HCT116 (cell line): ENCODE measurements around the gene XRCC3. TPM values are rescaled to one million over a fixed set of nuclear protein-coding genes. Genes with fewer than 3 reads are reported as not detected.

ENCODE experiments used
- ATAC-seq: fragments of 200-7000 bp; cut with Tn5 transposase; 2 replicates; pipeline ENCODE4 v1.9.1; 2020; ENCODE audit warnings: mild to moderate bottlenecking, moderate library complexity
- BruUV-seq: library from RNA; stranded (reverse); fragments of 400-500 nt; replicated peaks from 2 replicates; lab custom pipeline; 2021; lab: Mats Ljungman, UMichigan
- CTCF ChIA-PET: fragments of 300-600 bp; sonication (Branson Sonifier 250); formaldehyde crosslinking; loops from one replicate; lab custom pipeline; 2021; ENCODE audit warnings: antibody characterized with exemption; lab: Charles Lee
- POLR2A ChIA-PET: fragments of 300-600, 350-600 bp; sonication (Branson Sonifier 250); formaldehyde crosslinking; loops from one replicate; lab custom pipeline; 2021; ENCODE audit warnings: antibody characterized with exemption; lab: Charles Lee
- RAD21 ChIA-PET, 2 experiments: fragments of 300-600 bp; sonication (Branson Sonifier 250); formaldehyde crosslinking; loops; one replicate each; lab custom pipeline; 2023; ENCODE audit warnings: low total read pairs in 2 of 2; ENCODE audit not compliant: uncharacterized antibody in 2 of 2, unreplicated experiment in 2 of 2, low non-redundant PET in 1 of 2; lab: Charles Lee
- DNase-seq: peaks from one replicate; pipeline ENCODE4 v3.0.0-alpha.2; 2010; ENCODE audit warnings: low read depth, low spot score
- H2AFZ ChIP-seq: fragments of 200-600 bp; shearing (Covaris generic), sonication (generic); 2 replicates; pipeline ENCODE4 v1.6.1; 2017; ENCODE audit warnings: low read depth, mixed run types, mixed read lengths, antibody characterized with exemption, low read length; ENCODE audit not compliant: poor library complexity, severe bottlenecking
- H3K27ac ChIP-seq: 2 replicates; pipeline ENCODE4 v1.5.1; 2012; ENCODE audit warnings: low read depth, low read length
- H3K27me3 ChIP-seq: fragments of 200-600 bp; sonication (generic); 2 replicates; pipeline ENCODE4 v1.6.1; 2016; ENCODE audit warnings: mixed run types, low read length, mixed read lengths; ENCODE audit not compliant: insufficient read depth
- H3K36me3 ChIP-seq, 2 experiments: fragments of 200-500 bp in 1 of 2; fragments of 200-600 bp in 1 of 2; sonication (Bioruptor generic) in 1 of 2; sonication (generic) in 1 of 2; 2 replicates each; pipeline versions ENCODE4 v1.5.1 to v1.6.1; 2014 to 2016; ENCODE audit warnings: low read length in 2 of 2, inconsistent platforms in 1 of 2, mixed read lengths in 1 of 2, mixed run types in 1 of 2; ENCODE audit not compliant: insufficient read depth in 2 of 2, control insufficient read depth in 1 of 2
- H3K4me1 ChIP-seq, 2 experiments: fragments of 200-600 bp in 1 of 2; sonication (generic) in 1 of 2; 2 replicates each; pipeline versions ENCODE4 v1.5.1 to v1.6.1; 2012 to 2017; ENCODE audit warnings: low read length in 2 of 2, inconsistent platforms in 1 of 2, mild to moderate bottlenecking in 1 of 2, mixed read lengths in 1 of 2, mixed run types in 1 of 2, moderate library complexity in 1 of 2; ENCODE audit not compliant: insufficient read depth in 2 of 2, control insufficient read depth in 1 of 2
- H3K4me2 ChIP-seq: fragments of 200-600 bp; sonication (generic); 2 replicates; pipeline ENCODE4 v1.6.1; 2017; ENCODE audit warnings: mixed run types, low read length, mixed read lengths
- H3K4me3 ChIP-seq, 2 experiments: fragments of 200-600 bp in 1 of 2; sonication (generic) in 1 of 2; replicated peaks in 1 of 2; 2 replicates each; pipeline ENCODE4 v1.5.1; 2011 to 2016; ENCODE audit warnings: low read length in 2 of 2, control low read depth in 1 of 2, low read depth in 1 of 2, mild to moderate bottlenecking in 1 of 2, mixed read lengths in 1 of 2, mixed run types in 1 of 2
- H3K79me2 ChIP-seq: fragments of 200-600 bp; sonication (generic); 2 replicates; pipeline ENCODE4 v1.6.1; 2017; ENCODE audit warnings: mild to moderate bottlenecking, mixed run types, low read length, moderate library complexity, mixed read lengths; ENCODE audit not compliant: insufficient read depth
- H3K9ac ChIP-seq: fragments of 200-600 bp; sonication (generic); 2 replicates; pipeline ENCODE4 v1.6.1; 2016; ENCODE audit warnings: low read length, mixed read lengths
- H3K9me2 ChIP-seq: fragments of 200-600 bp; sonication (generic), shearing (Covaris generic); 2 replicates; pipeline ENCODE4 v1.6.1; 2017; ENCODE audit warnings: mixed run types, mild to moderate bottlenecking, moderate library complexity; ENCODE audit not compliant: insufficient read depth
- H3K9me3 ChIP-seq, 2 experiments: fragments of 200-500 bp in 1 of 2; fragments of 200-600 bp in 1 of 2; sonication (Bioruptor generic) in 1 of 2; sonication (generic) in 1 of 2; 2 replicates each; pipeline ENCODE4 v1.6.1; 2014 to 2017; ENCODE audit warnings: low read length in 2 of 2, mixed read lengths in 2 of 2, inconsistent platforms in 1 of 2, low read depth in 1 of 2, mild to moderate bottlenecking in 1 of 2, mixed run types in 1 of 2, moderate library complexity in 1 of 2; ENCODE audit not compliant: control insufficient read depth in 1 of 2, insufficient read depth in 1 of 2
- H4K20me1 ChIP-seq: fragments of 200-600 bp; sonication (generic), shearing (Covaris generic); 2 replicates; pipeline ENCODE4 v1.6.1; 2017; ENCODE audit warnings: mixed run types, mild to moderate bottlenecking, moderate library complexity; ENCODE audit not compliant: insufficient read depth
- CEBPB ChIP-seq: IDR thresholded peaks from 2 replicates; pipeline ENCODE4 v1.6.1; 2012; ENCODE audit warnings: low read depth
- EZH2 ChIP-seq: fragments of 200-600 bp; sonication (generic); IDR thresholded peaks from 2 replicates; pipeline ENCODE4 v1.6.1; 2017; ENCODE audit warnings: antibody characterized with exemption, mixed run types
- EZH2phosphoT487 ChIP-seq: fragments of 200-600 bp; IDR thresholded peaks from 2 replicates; pipeline ENCODE4 v1.6.1; 2018; ENCODE audit warnings: antibody characterized with exemption, borderline replicate concordance
- POLR2AphosphoS5 ChIP-seq: IDR thresholded peaks from 2 replicates; pipeline ENCODE4 v1.6.1; 2011; ENCODE audit warnings: mild to moderate bottlenecking, low read depth, low read length, moderate library complexity
- RAD21 ChIP-seq: IDR thresholded peaks from 2 replicates; pipeline ENCODE4 v1.6.1; 2012; ENCODE audit warnings: low read depth, mild to moderate bottlenecking
- ZNF274 ChIP-seq: fragments of 200-500 bp; sonication (Bioruptor generic); IDR thresholded peaks from 2 replicates; pipeline ENCODE4 v1.6.1; 2014; ENCODE audit warnings: mild to moderate bottlenecking, low read depth, low read length, inconsistent platforms
- intact Hi-C: fragments of 100-400 bp; cut with micrococcal nuclease; formaldehyde crosslinking; loops from 2 replicates; pipeline ENCODE4 v1.10.0; 2022
- total RNA-seq: library from RNA; stranded (reverse); gene quantifications from one replicate; pipeline ENCODE4 v1.2.1, GENCODE V29; 2021; ENCODE audit not compliant: unreplicated experiment
- TF ChIP-seq, protein P1 (sequence below), 3 experiments: fragments of 200-600 bp in 1 of 3; sonication (generic) in 1 of 3; IDR thresholded peaks in 2 of 3; conservative IDR thresholded peaks in 1 of 3; 2 replicates each; pipeline ENCODE4 v1.5.1; 2012 to 2017; ENCODE audit warnings: low read depth in 2 of 3, low read length in 2 of 3, antibody characterized with exemption in 1 of 3, borderline replicate concordance in 1 of 3, control low read depth in 1 of 3, mild to moderate bottlenecking in 1 of 3, mixed read lengths in 1 of 3, mixed run types in 1 of 3, moderate library complexity in 1 of 3; ENCODE audit not compliant: insufficient read depth in 1 of 3
- TF ChIP-seq, protein P2 (sequence below): IDR thresholded peaks from 2 replicates; pipeline ENCODE4 v1.6.1; 2012
- TF ChIP-seq, protein P3 (sequence below): IDR thresholded peaks from 2 replicates; pipeline ENCODE4 v1.6.1; 2012

Gene XRCC3
- total RNA-seq, 1 experiment from 2014 or later: 48.7 TPM

DNA sequence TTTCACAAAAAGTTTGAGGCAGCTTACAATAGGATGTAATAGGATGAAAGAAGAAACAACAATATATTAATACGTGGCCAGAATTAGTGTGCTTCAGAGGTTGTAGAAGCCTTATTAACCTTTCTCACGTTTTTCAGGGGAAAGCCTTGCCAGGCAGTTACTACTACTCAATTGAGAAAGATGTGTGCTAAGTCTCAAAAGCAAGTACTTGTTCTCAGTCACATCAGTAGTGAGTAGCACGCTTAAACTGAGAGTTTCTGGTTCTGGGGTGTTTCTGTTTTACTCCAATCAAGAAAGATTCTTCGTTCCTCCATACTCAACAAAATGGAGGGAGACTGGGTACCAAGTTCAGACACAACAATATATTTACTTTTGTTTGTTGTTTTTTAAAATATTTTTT lies 47.6 kb downstream of the XRCC3 start:
- intact Hi-C loops: no loop called here
- Histone ChIP-seq H3K4me1 (no peaks in the 10 kb centered on the region), H4K20me1 (no peaks in the 10 kb centered on the region), H3K9me2 (no peaks in the 10 kb centered on the region), H3K27ac (no peak overlapping the region), H3K27me3 (no peaks in the 10 kb centered on the region), H3K9me3 (no peaks in the 10 kb centered on the region), H3K36me3 (peaks cover 24 to 29% of the 10 kb centered on the region in 2 experiments), H3K4me3 (no peak overlapping the region), H2AFZ (no peak overlapping the region), H3K9ac (no peak overlapping the region), H3K4me2 (no peak overlapping the region), H3K79me2 (peaks cover 42% of the 10 kb centered on the region)
- RAD21 ChIA-PET: no interaction called here
- POLR2A ChIA-PET: interaction anchor here (1.1 kb wide), 1 partner anchor 40 kb away, joined by 3 read pairs; no protein-coding TSS in a partner anchor
- no peak for DNase-seq
- TF ChIP-seq CEBPB (no peak), POLR2AphosphoS5 (no peak), EZH2phosphoT487 (no peak), EZH2 (no peak)
- TF ChIP-seq, protein P1, sequence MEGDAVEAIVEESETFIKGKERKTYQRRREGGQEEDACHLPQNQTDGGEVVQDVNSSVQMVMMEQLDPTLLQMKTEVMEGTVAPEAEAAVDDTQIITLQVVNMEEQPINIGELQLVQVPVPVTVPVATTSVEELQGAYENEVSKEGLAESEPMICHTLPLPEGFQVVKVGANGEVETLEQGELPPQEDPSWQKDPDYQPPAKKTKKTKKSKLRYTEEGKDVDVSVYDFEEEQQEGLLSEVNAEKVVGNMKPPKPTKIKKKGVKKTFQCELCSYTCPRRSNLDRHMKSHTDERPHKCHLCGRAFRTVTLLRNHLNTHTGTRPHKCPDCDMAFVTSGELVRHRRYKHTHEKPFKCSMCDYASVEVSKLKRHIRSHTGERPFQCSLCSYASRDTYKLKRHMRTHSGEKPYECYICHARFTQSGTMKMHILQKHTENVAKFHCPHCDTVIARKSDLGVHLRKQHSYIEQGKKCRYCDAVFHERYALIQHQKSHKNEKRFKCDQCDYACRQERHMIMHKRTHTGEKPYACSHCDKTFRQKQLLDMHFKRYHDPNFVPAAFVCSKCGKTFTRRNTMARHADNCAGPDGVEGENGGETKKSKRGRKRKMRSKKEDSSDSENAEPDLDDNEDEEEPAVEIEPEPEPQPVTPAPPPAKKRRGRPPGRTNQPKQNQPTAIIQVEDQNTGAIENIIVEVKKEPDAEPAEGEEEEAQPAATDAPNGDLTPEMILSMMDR (IDR thresholded peaks at IDR 0.05 in 2 of 3, conservative IDR thresholded peaks at IDR 0.05 in 1 of 3; ENCODE audit: borderline replicate concordance in 1 of 3, insufficient read depth in 1 of 3, low read depth in 2 of 3, low read length in 2 of 3): no peak
- TF ChIP-seq, protein P2, sequence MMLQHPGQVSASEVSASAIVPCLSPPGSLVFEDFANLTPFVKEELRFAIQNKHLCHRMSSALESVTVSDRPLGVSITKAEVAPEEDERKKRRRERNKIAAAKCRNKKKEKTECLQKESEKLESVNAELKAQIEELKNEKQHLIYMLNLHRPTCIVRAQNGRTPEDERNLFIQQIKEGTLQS: no peak
- TF ChIP-seq, protein P3, sequence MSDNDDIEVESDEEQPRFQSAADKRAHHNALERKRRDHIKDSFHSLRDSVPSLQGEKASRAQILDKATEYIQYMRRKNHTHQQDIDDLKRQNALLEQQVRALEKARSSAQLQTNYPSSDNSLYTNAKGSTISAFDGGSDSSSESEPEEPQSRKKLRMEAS: no peak
- no peak for ATAC-seq
- no TSS peak for BruUV-seq
- CTCF ChIA-PET: no interaction called here

DNA sequence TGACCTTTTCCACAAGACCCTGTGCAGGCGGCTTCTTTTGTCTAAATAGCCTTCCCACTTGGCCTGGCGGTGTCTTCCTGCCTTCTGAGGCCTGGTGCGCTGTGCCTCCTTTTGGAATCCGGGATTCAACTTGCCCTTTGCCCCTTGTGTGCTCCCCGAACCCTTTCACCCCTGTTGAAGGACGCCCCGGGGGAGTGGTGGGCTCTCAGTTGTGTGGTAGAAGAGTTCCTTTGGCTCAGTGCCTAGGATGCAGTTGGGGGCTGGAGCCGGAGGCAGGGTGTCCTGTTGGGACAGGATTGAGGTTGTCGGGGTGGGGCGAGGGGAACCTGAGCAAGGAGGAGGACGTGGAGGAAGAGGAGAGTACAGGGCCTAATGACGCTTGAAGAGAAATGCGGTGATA lies 51.7 kb downstream of the XRCC3 start:
- TF ChIP-seq, protein P1 (IDR thresholded peaks at IDR 0.05 in 2 of 3, conservative IDR thresholded peaks at IDR 0.05 in 1 of 3; ENCODE audit: borderline replicate concordance in 1 of 3, insufficient read depth in 1 of 3, low read depth in 2 of 3, low read length in 2 of 3): no peak
- TF ChIP-seq, protein P2: no peak
- TF ChIP-seq ZNF274: no peak
- TF ChIP-seq CEBPB: no peak
- TF ChIP-seq RAD21: no peak
- Histone ChIP-seq H2AFZ (no peak overlapping the region), H3K9me3 (no peaks in the 10 kb centered on the region), H3K4me2 (no peak overlapping the region), H3K27me3 (no peaks in the 10 kb centered on the region), H3K4me3 (no peak overlapping the region), H3K9ac (no peak overlapping the region), H3K36me3 (peaks cover 18 to 37% of the 10 kb centered on the region in 2 experiments), H3K79me2 (peaks cover 55% of the 10 kb centered on the region), H4K20me1 (no peaks in the 10 kb centered on the region), H3K9me2 (no peaks in the 10 kb centered on the region), H3K4me1 (no peaks in the 10 kb centered on the region), H3K27ac (no peak overlapping the region)
- POLR2A ChIA-PET: no interaction called here
- intact Hi-C loops: no loop called here
- BruUV-seq: no TSS peak
- ATAC-seq (no peak), DNase-seq (no peak)
- CTCF ChIA-PET: no interaction called here
- RAD21 ChIA-PET: no interaction called here
